ENCODE results near the gene SNAP25.

SNAP25 gene

DNA sequence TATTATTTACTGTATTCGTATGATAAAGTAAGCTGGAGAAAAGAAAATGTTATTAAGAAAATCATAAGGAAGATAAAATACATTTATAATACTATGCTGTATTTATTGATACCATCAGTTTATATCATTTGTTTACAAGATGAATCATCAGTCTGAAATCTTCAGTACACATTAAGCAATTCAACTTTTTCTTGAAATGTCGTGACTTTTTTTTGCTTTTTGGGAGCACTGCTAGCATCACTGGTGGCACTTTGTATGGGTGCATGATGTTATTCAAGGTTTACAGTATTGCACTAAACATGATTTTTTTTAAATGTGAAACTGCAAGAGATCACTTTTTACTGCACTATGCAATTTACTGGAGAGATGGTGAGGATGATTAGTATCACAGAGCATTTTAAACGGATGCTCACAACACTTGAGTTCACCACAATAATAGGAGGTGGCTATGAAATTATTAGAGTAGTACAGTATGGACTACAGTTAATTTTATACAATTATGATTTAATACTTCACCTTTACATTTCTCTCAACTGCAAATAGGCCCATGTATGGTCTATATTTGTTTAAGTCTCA, 85.9 kb downstream of the SNAP25 start:
- no peak for DNase-seq (ENCODE audit: low read depth in 3 of 3)

DNA sequence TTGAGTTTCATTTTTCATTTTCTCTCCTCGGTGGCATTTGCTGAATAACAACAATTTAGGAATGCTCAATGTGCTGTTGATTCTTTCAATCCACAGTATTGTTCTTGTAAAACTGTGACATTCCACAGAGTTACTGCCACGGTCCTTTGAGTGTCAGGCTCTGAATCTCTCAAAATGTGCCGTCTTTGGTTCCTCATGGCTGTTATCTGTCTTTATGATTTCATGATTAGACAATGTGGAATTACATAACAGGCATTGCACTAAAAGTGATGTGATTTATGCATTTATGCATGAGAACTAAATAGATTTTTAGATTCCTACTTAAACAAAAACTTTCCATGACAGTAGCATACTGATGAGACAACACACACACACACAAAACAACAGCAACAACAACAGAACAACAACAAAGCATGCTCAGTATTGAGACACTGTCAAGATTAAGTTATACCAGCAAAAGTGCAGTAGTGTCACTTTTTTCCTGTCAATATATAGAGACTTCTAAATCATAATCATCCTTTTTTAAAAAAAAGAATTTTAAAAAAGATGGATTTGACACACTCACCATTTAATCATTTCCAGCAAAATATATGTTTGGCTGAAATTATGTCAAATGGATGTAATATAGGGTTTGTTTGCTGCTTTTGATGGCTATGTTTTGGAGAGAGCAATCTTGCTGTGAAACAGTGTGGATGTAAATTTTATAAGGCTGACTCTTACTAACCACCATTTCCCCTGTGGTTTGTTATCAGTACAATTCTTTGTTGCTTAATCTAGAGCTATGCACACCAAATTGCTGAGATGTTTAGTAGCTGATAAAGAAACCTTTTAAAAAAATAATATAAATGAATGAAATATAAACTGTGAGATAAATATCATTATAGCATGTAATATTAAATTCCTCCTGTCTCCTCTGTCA, 88.1 kb downstream of the SNAP25 start:
- no peak for DNase-seq (ENCODE audit: low read depth in 3 of 3)

DNA sequence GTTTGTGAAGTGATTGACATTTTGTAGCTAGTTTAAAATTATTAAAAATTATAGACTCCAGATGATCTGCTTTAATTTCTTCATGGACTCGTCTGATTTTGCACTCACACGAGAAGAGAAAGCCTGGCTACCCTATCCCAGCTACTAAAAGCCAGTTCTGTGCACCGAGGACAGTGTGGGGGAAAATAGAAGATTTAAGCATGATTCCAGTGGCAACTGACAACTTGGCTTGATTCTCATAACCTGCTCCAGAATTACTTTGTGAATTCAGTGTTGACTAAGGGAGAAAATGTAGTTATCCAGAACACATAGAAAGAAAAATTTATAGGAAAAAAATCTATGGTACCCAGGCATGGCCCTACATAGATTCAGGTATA, 88.7 kb downstream of the SNAP25 start:
- DNase-seq (ENCODE audit: low read depth in 3 of 3): no peak

DNA sequence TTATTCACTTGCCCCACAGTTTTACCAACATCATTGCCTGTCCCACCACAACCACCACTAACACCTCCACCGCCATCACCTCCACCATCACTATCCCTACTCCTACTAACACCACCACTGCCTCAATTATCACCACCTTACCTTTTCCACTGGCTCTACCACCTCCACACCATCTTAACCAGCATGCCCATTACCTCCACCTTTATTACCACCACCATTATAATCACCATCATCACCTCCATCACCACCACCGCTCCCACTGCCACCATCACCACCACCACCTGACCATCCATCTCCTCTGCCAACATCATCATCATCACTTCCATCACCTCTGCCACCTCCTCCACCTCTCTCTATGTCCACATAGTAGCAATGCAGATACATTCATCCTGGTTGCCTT, 90.0 kb downstream of the SNAP25 start:
- DNase-seq (ENCODE audit: low read depth in 3 of 3): no peak

DNA sequence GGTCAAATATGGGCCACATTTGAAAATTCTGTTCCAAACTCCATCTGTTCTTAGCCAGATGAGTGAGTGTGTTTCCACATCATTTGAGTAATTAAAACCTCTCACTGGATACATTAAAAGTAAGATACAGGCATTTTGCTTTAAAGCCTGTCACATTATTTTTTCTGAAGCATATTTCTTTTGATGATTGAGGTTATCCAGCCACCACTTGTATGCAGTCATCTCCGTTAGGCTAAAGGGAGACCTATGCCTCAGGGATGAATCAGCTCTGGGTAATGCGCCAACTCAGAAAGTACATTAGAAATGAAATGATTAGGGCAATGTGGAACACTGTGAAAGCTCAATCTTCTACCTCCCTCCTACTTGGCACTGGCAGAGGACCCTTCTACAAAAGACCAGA, 90.7 kb downstream of the SNAP25 start:
- no peak for DNase-seq (ENCODE audit: low read depth in 3 of 3)

DNA sequence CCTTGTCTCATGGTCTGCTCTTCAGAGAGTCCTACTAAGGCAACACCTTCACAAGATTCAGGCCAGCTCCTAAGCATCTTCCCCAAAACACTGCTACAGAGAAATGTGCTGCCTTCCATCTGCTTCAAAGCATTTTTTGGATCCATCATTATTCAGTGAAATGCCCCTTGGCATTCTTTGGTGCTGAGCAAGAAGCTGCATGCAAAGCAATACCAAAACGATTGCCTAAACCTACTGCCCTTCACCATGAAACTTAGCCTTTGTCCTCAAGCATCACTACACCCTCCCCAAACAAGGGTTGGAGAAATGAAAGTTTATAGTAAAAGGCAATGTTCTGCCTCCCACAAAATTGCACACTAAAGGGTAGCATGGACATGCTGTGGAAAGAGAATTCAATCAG, 93.5 kb downstream of the SNAP25 start:
- no peak for DNase-seq (ENCODE audit: low read depth in 3 of 3)

DNA sequence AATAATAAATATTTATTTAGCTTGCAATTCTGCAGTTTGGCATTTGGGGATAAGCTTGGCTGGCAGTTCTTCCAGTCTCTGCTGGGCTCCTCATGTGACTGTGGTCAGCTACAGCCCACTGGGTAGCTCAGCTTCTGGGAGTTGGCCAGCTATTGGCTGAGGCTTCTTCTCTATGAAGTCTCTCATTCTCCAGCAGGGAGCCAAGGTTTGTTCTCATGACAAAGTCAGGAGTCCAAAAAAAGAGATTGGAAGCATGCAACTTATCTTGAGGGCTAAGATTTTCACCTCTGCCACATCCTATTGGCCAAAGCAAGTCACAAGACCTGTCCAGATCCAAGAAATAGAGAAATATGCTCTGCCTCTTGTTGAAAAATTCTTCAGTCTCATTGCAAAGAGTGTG, 94.6 kb downstream of the SNAP25 start:
- no peak for DNase-seq (ENCODE audit: low read depth in 3 of 3)

DNA sequence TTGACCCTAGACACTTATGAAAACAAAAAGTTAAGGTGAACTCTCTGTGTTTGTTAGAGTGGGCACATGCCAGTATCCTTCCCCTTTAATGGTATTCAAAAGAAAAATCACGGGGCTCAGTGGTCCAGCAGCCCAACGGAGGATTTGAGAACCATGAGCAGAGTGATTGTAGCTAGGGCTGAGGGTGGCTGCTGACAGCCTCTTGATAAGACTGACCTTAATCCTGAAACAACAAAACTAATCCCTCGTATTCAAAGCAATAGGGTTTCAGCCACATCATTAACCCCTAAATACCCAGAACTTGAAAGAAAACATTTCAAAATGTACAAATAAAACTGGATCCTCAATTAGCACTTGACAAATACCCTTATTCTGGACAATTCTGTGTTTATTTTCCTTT, 95.1 kb downstream of the SNAP25 start:
- DNase-seq (ENCODE audit: low read depth in 3 of 3): no peak

DNA sequence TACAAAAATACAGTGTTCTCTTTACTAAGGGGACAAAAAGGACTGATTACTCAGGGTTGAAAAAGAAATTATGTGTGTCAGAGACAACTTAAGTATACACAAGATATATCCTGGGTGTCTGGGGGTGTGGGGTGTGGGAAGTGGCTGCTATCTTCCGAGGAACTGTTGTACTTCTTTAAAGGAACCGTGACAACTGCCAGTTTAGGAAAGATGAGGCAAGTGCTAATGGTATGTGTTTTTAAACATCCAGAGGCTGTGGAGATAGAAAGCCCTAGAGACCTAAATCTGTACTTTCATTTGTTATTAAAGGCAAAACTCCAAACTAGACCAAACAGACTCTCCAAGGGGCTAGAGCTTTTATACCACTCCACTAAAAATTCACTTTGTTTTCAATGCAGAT, 95.6 kb downstream of the SNAP25 start:
- DNase-seq (ENCODE audit: low read depth in 3 of 3): no peak

DNA sequence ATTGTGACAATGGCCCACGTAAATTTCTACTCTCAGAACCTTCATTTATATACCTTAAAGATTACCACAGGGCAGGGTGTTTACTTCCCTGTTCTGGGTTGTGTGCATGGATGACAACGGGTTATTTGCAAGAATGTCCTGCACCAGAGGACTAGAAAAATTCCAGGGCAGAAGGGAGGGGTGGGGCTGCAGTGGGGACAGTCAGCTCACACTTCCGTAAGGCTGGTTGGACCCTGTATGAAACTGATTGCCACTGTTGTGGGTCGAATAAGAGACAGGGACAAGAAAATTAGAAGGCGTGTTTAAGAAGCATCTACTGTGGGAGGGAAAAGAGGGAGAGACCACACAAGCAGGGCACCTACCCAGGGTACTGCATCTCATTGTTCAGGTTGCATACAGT, 96.5 kb downstream of the SNAP25 start:
- DNase-seq (ENCODE audit: low read depth in 3 of 3): no peak

DNA sequence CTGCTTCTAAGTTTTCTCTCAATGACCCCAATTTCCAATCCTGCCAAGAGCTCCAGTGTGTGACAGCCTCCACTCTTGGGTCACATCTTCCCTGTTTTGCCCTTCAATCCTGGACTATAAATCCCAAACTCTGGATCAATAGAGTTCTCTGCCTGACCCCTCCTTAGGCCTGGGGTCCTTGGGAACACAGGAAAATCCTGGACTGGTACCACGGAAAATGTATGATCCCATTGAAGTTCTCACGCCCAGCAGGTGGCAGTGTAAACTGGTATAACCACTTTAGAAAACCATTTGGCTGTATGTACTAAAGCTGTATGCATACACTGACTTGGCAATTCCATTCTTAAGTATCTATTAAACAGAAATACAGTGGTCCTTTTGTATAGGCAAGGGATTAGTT, 98.0 kb downstream of the SNAP25 start:
- DNase-seq (ENCODE audit: low read depth in 3 of 3): no peak

DNA sequence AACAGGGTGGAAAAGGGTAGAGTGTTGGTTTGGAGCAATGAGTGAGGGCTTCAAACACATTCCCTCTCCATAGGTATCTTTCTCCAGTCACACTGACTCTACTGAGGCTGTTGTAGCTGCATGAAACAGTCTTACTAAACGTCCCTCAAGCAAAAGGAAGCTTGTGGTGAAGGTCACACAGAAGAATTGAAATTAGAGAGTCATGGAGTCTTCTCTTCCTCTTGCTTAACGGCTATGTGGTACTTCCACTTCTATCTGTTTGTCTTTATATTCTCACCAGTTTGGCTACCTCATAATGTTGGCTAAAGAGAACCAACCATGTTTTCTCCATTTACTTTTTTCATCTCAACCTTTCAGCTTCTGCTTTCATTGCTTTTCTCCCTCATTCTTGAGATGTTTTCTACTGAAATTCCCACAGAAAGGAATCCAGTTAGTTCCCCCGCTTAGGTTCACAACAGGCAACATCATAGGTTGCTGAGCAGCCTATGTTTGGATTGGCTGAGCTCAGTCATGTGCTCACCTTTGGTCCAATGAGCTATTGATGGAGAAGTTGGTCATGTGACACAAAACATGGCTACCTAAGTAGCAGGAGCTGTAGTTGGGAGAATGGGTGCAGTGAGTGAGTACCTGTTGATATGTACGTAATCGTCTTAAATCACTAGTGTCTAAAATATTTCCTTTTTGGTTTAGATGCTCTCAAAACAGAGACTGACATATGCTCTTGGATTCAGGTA, 99.8 kb downstream of the SNAP25 start:
- no peak for DNase-seq (ENCODE audit: low read depth in 3 of 3)

DNA sequence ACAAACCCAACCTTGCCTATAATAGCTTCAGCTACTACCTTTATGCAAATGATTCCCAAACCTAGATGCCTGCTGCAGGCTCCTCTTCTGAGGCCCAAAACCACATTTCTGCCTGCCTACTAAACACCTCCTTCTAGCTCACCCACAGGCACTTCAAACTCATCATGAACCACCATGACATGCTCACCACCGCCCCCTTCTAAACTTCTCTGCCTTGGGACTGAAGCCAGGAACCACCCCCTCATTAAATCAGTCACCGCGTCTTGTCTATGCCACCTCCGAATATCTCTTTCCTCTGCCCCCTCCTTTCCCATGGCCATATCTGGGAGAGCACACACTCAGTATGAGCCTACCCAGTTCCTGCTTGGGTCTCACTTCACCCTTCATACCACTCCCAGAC, 101.2 kb downstream of the SNAP25 start:
- DNase-seq (ENCODE audit: low read depth in 3 of 3): no peak

DNA sequence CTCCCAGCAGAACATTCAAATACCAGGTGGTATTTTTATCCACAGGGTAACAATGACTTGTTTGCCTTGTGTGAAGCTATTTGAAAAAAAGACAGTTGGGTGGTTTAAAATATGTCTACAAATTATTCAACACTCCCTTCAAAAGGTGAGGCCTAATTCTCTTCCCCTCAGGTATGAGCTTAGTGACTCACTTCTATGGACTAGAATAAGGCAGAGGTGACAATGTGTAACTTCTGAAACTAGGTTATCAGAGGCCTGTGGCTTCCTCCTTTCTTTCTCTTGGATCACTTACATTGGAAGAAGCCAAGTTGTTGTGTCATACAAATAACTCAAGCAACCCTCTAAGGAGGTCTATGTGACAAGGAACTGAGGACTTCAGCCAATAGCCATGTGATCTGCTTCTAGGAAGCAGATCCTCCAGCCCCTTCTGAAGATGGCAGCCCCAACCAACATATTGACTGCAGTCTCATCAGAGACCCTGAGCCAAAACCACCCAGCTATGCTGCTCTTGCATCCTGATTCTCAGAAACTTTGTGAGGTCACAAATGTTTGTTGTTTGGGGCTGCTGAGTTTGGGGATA, 102.6 kb downstream of the SNAP25 start:
- DNase-seq (ENCODE audit: low read depth in 3 of 3): no peak

DNA sequence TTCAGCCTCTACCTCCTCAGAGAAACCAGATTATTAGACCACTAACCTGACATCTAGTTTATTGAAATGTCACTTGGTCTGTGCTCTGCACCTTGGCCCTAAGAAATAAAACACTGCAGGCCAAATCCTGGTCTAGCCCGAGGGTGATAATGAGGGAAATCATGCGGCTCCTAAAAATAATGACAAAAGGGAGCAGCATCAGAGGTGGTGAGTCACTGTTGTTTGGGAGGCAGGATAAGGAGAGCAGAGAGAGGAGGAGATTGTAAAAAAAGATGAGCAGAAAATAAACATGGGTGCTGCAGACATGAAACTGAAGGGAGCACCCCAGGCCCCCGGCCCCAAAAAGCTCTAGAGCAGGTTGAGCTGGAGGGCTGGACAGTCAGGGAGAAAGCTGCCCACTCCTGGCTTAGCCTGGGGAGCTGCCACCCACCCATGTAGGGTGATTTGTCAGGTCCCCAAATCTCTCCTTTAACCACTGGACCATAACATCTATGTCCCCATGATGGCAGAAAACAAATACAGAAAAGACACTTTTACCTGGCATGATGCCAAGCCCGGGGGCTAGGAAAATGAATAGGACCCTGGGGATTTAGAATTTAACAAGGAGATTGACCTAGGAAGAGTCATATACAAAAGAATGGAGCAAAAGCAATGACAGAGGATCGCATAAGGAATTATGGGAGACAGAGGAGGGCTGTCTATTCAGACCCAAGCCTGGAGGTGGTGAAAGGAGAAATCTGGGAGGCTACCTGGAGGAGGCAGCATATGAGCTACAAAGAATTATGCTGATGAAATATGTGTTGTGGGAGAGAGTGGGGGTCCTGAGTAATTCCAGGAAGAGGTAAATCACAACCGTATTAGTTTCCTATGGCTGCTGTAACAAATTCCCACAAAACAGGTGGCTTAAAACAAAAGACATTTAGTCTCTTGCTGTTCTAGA, 103.7 kb downstream of the SNAP25 start:
- no peak for DNase-seq (ENCODE audit: low read depth in 3 of 3)

DNA sequence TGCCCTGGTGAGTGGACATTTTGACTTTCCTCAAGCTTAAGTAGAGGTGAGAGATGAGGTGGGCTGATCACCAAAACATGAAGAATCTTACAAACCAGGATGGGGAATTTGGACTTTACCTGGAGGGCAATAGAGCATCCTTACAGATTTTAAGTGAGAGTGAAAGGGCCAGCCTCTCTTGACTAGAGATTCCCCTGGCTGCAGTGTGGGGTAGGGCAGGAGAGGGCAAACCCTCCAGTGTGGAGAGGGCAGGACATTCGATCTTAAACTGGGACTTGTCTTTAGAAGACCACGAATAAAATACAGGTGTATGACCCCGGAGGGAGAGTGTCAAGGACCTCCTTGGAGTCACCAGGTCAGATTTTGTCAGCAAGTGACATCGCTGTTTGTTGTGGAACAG, 105.1 kb downstream of the SNAP25 start:
- DNase-seq (ENCODE audit: low read depth in 3 of 3): no peak

DNA sequence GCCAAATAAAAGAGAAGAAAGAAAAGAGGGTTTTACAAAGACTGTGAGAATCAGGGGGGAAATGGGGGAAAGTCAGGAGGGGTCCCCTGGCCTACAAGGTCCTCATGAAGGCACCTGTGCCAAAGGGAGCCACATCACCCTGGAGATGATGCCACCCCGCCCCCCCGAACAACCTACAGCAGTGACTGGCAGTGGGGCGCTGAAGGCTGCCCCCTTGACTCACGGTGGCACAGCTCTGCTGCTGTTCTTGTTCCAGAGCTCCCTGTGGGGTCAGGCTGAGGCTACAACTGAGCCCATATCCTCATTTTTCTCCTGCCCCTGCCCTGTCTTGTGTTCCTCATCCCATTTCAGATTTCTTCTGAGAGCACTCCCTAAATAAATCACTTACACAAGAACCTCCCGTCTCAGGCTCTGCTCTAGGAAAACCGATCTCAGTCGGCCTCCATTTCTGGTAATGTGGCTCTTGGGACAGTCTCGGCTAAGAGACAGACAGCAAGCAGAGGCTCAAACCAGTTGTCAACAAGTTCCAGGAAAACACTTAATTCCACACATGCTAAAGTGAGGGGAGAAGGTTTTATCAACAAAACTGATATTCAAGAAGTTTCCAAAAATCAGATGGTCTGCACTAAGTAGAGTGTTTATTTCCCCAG, 105.7 kb downstream of the SNAP25 start:
- DNase-seq (ENCODE audit: low read depth in 3 of 3): no peak

DNA sequence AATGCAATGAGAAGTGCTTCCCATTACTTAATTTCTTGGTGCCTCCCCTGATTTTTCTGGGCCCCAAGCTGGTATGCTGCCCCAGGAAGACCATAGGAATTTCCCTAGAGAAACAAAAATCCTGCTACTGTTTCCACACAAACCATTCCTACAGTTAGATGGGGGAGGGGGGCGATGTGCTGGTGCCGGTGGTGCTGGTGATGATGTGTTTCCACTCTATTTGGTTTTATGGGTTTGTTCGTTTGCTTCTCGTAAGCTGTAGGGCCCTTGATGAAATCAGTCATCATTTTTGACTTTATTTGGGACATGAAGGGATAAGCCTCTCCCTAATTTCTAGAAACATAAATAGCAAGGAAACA, 110.2 kb downstream of the SNAP25 start:
- no peak for DNase-seq (ENCODE audit: low read depth in 3 of 3)

DNA sequence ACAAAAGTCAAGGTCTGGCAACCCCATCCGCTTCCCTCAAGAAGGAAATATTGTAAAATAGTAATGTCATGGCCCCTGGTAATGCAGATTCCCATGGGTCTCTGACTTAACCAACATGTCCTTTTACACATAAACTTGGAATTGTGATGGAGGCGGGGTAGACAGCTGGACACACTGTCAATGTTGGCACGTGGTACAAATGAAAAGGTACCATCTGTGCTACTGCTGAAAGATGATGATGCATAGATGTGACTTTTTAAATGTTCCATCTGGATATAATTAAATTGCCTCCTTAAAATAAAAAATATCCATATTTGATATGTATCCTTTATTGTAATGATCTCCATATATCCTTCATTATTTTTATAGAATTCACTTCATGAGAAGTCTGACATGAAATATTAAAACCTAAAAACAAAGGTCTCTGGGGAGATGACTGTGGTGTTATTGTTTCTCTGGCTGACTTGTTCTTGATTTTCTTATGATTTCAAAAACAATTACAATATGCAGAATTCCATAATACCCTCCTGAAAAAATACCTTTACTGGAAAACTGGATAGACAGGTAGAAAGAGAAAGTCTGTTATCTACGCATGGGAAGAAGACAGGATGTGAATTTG, 110.9 kb downstream of the SNAP25 start:
- DNase-seq (ENCODE audit: low read depth in 3 of 3): no peak

DNA sequence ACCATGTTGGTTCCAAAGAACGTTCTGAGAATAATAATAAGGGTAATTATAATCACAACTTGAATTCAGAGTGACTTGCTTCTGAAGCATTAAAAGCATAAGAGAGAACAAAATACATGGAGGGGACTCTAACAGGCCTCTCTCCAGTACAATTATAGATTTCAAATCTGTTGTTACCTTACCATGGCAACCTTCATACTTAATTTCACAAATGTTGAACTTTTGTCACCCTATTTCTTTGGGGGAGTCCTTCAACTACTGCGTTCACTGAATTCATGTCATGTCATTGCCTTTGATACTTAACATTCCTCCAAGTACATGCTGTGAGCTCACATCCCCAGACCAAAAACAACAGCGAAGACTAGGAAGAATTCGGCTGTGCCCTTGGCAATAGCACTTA, 111.4 kb downstream of the SNAP25 start:
- no peak for DNase-seq (ENCODE audit: low read depth in 3 of 3)

Data from stimulated activated CD4-positive, alpha-beta T cell treated with anti-CD3 and anti-CD28 coated beads, TNF-alpha, amount 100 ng/mL, for 4 hours (primary cell).